GM12878 (cell line): ENCODE results near the gene SLC38A2.

ENCODE experiments used
- CHD2 ChIP-seq: IDR thresholded peaks from 2 replicates; pipeline ENCODE4 v1.6.1; 2011; ENCODE audit warnings: low read depth, low read length, improper control_type of control experiment, borderline replicate concordance
- POLR2AphosphoS5 ChIP-seq: IDR thresholded peaks from 2 replicates; pipeline ENCODE4 v1.6.1; 2011; ENCODE audit warnings: mild to moderate bottlenecking, low read length, inconsistent platforms
- RCOR1 ChIP-seq: conservative IDR thresholded peaks from 2 replicates; pipeline ENCODE4 v1.6.1; 2012; ENCODE audit warnings: low read depth, low read length, improper control_type of control experiment
- TCF3 ChIP-seq: IDR thresholded peaks from 2 replicates; pipeline ENCODE4 v1.6.1; 2012; ENCODE audit warnings: low read depth, mild to moderate bottlenecking, low read length, borderline replicate concordance; ENCODE audit not compliant: insufficient read depth

GRCh38 chr12:46390304-46390703, 17.7 kb upstream of the SLC38A2 start:
- TF ChIP-seq RCOR1 (no peak), POLR2AphosphoS5 (no peak), TCF3 (no peak), CHD2 (no peak)
